GM19025 (cell line): ENCODE results near the gene GLRX.
"Not testable (repeated sequence)": the region's sequence is repeated elsewhere in the genome, so short reads cannot be mapped to it uniquely, and the experiment has no call there.

ENCODE experiments used
- ATAC-seq: cut with Tn5 transposase; IDR thresholded peaks from one replicate; pipeline ENCODE4 v1.9.1; 2021; ENCODE audit warnings: mild to moderate bottlenecking, low read depth, moderate library complexity; ENCODE audit not compliant: unreplicated experiment

Gene GLRX

DNA sequence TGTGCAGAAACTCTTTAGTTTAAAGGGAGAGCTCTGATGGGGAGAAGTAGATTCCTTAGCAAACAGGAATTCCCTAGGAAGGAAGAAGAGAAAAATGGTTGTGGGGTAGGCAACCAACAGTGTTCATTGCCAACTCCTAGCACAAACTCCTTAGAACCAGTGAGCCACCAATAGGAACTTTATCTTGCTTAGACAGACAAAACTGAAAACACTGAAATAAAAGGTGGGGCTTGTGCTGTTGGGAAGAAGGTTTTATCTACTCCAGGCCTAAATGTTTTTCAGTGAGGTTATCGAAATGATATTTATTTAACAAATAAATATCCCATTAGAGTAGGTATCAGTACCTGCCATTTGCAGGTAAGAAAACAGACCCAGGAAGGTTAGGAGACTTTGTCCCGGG is 7.7 kb upstream of the GLRX start:
- ATAC-seq = no peak

DNA sequence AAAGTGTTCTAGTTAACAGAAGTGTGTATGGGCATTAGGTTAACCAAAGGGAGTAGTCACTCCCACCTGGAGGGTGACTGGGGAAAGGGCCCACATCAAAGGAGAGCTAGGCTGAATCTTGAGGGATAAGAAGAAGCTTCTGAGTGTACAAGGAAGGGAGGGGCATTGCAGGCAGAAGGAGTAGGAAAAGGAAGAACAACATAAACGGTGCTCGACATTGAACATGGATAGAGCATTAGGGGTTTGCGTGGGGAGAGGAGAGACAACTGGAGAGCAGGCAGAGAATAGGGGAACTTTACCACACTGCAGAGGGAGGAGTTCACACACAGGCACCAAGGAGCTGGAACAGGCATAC is 5.3 kb upstream of the GLRX start:
- ATAC-seq = no peak

DNA sequence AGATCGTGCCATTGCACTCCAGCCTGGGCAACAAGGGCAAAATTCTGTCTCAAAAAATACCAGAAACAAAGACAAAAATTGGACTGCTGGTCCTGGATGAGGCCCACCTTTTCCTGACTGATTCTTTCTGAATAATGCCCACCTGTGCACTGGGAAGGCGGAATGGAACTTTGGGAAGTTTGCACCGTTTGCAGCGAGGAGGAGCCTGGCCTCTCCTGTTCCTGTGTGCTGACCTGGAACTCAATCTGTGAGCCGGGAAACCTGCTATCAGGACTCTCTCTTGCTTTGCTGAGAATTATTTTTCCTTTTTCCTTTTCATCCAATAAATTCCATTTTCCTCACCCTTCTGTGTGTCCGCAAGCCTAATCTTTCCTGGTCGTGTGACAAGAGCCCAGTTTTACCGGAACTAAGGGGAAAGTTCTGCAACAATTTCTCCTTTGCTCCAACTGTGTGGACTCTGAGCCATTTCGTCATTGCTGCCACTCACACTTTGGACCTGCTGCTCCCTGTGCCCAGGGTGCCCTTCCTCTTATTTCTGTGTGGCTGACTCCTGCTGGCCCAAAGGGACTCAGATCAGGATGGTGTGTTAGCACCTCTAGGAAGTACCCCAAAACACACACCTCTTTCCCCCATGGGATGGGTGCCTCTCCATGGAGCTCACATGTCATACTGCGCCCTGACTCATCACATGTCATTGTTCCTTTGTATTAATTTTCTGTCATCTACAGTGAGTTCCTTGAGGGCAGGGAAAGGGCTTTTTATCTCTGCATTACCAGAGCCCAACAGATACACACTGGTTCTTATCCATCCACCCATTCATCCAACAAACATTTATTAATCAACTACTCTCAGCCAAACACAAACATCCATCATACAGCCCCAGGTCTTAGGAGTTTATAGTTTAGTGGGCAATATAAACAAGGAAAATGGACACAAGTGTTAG is 4.7 kb upstream of the GLRX start:
- ATAC-seq = no peak

DNA sequence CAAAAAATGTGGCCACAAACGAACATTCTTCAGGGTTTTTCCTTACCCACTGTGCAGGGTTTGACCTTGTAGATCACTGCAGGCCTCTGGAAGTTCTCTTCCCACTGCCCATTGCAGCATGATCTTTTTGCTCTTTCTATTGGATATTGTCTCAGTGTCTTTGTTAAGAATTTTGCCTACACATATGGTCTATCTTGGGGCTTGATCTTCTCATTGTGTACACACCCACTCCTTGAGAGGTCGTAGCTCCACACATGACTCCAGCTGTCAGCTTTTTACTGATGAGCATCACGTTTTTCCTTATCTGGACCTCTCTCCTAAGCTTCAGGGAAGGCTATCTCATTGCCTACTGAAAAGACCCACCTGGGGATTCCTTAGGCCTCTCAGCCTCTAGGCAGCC is 3.0 kb upstream of the GLRX start:
- no peak for ATAC-seq

DNA sequence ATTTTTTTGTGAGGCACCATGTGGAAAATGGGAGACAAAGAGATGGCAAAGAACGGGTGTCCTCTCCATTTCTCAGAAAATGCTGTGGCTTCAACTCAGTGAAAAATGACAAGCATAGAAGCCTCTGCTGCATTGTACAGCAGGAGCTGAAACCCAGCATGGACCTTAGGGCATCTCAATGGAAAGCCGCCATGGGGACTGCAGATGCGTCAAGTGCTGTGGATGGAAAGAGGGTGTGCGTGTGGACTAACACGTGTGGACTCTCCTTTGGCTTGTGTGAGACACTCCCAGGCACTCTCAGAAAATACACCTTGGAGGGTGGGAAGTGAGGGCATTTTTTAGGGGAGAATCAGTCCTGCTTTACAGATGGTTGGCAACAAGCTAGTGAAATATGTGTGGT is 2.2 kb upstream of the GLRX start:
- ATAC-seq = no peak

DNA sequence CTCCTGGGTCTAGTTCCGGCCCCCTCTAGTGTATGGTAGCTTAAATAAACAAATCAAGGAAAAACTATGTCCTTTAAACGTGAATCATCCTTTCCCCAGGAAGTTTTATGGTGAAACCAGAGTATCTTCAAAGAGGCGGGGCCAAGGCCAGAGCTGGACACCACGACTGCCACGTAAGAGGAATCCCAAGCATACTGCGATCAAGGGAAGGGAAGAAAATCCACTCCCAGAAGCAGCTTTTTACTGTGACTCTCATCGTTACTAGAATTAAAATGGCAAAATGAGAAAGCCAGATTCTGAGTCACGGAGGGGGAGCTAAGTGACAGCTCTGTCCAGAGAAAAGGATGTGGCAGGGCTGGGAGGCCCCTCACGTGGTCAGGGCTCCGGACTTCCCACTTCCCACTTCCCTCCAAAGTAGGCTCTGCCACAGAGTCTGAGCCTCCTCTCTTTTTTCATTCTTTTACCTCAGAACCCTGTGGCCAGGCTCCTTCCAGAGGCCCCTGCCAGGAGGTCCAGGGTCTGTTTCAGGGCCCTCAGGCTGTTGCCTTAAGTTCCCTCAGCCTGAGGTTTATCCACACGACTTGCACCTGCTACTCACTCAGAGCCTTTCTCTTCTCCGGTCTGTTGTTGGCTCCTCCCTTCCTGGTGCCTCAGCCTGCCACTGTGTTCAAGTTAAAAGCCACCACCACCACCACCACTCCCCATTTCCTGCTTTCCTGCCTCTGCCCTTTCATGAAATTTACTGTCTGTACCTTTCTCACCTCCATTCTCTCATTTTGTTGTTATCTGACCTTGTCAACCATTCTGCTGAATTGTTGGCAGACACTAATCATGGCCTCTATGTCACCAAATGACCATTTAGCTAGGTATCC is 1.4 kb upstream of the GLRX start:
- peak; percentile 44 for ATAC-seq

DNA sequence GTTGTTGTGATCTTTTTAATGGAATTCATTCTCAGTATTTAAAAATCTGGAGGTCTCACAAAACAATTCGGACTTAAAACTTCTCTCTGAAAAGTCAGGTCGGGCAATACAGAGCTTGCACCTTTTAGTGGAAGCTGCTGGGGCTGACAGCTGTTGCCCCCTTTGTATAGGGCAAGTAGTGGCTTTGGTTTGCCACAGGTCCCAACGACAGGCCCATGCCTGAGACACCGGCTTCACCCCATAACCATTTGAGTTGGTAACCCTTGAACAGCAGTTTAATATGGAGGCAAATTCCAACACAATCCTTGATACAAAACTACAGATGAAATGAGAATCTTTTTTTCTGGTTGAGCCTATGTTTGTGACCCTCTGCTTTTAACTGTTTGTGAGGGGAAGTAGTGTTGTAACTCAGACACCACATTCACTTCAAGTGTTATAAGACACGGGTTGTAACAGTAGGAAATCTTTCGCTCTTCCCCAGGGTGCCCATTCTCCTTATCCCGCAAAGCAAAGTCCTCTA is 752 bp upstream of the GLRX start:
- no peak for ATAC-seq

DNA sequence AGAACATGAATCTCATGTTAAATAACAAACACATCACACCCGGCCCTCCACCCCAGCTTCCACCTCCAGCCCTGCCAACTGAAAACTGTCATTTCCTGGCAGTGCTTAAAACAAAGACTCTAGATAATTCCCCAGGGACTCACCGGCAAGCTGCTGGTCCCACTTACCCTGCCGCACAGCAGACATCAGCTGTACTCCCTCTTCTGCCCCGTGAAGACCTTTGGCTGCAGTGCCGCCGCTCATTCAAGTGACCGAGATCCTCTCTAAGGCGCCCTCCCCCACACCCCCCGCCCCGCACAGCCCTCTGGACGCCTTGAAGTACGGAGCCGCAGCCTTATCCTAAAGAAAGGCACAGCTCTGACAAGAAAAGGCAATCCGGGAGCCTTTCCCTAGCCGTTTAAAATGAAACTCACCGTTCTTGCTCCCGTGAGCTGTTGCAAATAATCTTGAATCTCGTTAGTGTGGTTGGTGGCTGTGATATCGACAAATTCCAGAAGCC is 434 bp downstream of the GLRX start:
- ATAC-seq = peak; percentile 31

DNA sequence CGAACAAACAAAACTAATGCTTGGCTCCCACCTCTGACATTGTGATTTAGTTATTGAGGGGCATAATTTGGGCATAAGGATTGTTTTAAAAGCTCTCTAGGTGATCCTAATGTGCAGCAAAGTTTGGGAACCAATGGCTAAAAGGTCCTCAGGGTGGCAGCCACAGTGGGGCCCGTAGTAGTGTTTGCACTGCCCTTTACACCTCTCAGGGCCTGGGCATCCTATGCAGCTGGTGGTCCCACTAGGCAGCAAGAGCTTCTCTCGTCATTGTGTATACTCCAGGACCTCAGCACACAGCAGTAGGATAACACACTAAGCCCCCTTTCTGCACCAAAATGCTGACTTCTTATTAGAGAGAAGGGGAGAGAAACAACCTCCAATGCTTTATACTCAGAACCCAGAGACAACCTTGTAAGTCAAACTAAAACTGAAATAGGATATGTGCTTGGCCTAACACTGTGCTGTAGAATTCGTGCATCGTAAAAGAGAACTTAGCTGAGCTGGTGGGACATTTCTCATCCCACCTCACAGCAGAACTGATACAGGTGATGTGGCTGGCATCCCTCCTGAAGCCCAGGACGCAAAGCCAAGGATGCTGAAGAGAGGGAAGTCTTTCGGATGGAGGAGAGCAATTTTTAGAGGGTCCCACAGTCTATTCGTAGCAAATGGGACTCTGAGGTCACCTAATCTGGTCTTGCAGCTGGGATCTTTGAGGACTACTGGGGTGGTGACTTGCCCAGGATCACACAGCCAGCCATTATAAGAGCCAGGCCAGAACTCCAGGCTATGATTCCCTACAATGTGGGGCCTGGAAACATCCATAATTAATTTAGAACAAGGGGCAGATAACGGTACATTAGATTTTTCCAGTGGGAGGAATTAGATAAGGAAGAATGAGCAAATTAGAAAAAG is 1.2 kb downstream of the GLRX start:
- no peak for ATAC-seq

DNA sequence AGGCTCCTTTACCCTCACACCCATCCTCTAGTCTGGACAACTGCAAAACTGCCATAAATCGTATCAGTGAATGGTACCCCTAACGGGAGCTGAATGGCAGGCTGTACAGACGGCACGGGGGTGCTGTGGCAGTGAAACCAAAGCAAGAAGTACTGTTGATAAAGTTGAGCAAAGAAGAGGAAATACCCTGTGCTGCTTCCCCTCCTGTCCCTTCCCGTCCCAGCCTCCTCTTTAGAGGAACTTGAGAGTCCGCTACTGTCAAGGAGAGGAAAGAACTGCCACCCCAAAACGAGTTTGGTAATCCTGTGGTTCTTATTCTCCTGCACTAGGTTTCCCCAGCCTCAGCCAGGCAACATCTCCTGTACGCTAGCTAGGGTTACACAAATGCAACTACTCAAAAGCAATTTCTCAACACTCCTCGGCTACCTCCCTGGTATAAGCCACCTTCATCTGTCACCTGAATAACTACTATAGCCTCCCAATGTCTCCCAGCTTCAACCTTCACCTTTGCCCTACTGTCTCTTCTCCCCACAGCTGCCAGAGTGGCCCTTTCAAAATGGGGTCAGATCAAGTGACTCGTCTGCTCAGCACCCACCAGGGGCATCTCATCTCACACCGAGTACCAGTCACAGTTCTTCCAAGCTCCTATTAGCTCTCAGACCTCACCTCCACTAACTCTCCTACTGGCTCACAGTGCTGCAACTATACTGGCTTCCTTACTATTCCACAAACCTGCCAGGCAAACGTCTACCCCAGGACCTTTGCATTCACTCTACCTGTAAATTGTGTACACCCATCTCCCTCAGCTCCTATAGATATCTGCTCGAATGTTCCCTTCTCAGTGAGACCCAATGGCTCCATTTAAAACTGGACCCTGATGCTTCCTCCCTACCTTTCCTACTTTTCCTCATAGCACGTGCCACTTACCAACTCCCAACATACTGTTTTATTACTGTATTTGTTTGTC is 4.1 kb downstream of the GLRX start:
- no peak for ATAC-seq

DNA sequence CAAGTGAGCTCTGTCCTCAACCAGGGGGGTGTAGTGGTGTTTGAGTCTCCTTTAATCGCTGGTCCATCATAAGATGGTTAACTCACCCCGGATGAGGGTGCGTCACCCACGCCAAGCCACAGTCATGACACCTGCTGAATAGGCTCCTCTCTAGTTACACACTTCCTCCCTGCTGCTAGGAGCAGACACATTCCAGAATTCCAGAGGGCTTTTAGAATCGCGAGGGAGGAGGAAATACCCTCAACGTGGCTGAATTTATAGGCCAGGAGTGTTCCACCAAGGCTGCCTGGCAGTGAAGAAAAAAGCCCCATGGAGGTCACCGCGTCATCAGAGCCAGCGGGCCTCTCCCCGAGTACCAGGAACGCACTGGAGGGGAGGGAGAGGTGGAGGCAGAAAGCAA is 5.1 kb downstream of the GLRX start:
- ATAC-seq = no peak

DNA sequence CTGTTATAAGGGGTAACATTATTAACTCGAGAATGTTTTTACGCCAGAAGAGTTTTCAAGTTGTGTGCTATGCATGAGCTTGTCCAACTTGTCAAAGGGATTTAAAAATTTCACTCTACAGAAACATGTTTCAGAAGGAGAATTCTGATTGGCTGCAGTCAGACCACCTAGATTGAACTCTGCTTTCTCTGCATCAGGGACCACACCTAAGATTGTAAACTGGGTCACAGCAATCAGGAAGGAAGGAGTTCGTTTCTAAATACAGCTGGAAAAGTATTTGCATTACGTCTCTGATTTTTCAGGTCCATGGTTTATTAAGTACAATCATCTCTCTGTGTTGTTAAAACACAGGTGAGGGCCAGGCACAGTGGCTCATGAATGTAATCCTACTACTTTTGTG is 5.8 kb downstream of the GLRX start:
- ATAC-seq = no peak

DNA sequence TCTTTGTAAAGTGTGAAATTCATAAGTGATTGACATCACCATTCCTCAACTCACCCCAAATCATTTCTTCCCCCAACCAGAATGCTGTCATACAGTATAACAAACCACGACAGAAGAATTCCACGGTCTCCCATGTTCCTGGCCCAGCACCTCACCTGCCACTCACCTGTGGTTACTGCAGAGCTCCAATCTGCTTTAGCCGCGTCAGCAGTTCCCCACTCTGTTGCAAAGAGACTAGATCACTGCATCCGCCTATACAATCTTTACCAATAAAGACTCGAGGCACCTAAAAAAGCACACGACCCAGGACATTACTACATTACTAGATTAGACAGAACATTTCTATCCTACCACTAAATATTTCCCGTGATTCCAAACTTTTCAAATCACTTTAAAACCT is 6.2 kb downstream of the GLRX start:
- no peak for ATAC-seq

DNA sequence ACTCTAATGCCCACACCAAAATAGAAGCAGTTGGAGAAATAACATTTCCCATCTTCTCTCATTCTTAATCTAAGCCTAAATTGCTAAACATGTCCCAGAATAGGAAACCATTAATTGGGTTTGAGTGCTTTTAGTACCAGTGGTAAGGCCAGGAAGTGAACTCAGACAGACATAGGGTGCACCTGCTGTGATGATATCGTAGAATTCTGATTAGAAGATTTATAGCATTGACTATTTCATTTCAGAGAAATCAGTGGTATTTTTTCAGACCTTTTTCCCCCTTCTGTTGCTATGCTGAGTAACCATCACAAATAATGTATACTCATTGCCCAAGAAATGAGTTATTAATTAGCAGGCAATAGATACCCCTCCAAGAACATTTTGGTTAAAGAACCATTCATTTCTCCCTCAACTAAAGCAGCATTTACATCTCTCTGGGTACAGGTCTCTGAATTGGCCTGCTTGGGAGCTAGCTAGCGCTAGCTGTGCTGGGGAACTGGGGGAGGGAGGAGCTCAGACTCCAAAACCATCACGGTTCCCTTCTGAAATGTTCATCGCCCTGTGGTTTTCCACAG is 7.3 kb downstream of the GLRX start:
- no peak for ATAC-seq

DNA sequence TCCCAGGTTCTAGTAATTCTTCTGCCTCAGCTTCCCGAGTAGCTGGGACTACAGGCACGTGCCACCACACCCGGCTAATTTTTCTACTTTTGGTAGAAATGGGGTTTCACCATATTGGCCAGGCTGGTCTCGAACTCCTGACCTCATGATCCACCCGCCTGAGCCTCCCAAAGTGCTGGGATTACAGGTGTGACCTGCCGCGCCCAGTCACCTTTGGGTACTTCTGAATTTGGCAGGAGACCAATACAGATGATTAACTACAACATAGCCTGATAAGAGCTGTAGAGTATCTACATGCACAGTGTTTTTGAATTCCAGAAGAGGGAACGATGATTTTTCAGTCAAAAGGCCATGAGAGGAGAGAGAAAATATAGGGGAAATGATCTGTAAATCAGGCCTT is 9.5 kb downstream of the GLRX start:
- ATAC-seq = not testable (repeated sequence)

DNA sequence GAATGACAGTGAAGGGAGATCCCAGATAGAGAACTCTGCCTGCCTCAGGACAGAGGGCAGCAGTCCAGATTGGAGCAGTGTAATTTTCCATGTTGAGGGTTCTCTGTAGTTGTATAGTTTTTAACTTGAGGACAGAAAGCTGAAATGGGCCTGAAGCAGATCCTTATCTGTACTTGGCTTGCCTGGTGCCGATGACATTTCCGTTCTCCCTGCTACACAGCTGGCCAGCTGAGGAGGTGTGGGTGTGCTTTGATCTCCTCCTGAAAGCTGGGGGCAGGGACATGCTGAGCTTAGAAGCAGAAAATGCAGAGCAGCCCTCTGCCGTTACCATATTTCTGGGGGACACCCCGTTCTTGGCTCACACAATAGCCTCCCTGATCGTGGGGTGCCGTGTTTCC is 10.5 kb downstream of the GLRX start:
- no peak for ATAC-seq

DNA sequence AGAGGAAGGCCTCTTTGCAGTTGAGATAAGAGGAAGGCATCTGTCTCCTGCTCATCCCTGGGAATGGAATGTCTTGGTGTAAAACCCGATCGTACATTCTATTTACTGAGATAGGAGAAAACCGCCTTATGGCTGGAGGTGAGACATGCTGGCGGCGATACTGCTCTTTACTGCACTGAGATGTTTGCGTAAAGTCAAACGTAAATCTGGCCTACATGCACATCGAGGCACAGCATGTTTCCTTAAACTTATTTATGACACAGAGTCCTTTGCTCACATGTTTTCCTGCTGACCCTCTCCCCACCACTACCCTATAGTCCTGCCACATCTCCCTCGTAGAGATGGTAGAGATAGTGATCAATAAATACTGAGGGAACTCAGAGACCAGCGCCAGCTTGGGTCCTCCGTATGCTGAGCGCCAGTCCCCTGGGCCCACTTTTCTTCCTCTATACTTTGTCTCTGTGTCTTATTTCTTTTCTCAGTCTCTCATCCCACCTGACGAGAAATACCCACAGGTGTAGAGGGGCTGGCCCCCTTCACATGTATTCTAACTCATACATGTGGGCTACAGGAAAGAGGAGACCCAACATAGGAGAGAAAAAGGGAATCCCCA is 11.0 kb downstream of the GLRX start:
- not testable (repeated sequence) for ATAC-seq

DNA sequence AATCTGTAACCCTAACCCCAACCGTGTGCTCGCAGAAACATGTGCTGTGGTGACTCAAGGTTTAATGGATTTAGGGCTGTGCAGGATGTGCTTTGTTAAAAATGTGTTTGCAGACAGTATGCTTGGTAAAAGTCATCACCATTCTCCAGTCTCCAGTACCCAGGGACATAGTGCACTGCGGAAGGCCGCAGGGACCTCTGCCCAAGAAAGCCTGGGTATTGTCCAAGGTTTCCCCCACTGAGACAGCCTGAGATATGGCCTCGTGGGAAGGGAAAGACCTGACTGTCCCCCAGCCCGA is 11.5 kb downstream of the GLRX start:
- ATAC-seq = not testable (repeated sequence)
